HG03520 (cell line): ENCODE data around the gene FAU.

ENCODE experiments used
- ATAC-seq: cut with Tn5 transposase; IDR thresholded peaks from one replicate; pipeline ENCODE4 v1.9.1; 2021; ENCODE audit warnings: mild to moderate bottlenecking, moderate library complexity; ENCODE audit not compliant: unreplicated experiment

FAU gene

DNA sequence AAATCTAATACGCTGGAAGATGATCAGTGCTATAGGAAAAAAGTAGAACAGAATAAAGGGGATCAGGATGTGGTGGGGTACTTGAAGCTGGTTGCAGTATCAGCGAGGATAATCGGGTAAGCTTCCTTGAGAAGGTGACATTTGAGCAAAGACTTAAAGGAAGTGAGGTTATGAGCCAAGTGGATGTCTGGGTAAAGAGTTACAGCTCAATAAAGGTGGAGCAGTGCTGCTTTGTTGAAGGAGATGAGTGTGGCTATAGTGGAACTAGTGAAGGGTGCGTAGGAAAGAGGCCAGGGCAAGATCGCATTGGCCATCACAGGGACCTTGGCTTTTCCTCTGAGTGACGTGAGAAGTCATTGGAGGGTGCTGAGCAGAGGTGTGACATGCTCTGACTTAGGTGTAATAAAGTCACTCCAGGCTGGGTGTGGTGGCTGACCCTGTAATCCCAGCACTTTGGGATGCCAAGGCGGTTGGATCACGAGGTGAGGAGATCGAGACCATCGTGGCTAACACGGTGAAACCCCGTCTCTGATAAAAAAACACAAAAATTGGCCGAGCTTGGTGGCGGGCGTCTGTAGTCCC, 14.7 kb upstream of the FAU start:
- no peak for ATAC-seq

DNA sequence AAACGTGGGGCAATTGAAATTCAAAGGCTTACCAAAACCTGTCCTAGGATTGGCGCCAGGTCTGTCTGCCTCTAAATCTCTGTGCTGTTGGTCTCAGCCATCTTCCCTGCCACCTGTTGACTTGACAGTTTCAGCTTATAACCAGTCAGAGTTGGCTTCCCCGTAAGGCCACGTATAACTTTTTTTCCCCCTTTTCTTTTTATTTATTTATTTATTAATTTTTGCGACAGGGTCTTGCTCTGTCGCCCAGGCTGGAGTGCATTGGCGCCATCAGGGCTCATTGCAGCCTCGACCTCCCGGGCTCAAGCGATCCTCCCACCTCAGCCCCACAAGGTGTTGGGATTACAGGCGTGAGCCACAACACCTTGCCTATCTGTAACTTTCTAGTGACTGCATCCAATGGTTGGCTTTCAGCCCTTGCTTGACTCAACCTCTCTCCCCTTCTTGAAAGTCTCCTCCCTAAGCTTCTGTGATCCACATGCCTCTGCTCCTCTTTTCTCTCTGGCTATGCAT, 13.8 kb upstream of the FAU start:
- ATAC-seq = no peak

DNA sequence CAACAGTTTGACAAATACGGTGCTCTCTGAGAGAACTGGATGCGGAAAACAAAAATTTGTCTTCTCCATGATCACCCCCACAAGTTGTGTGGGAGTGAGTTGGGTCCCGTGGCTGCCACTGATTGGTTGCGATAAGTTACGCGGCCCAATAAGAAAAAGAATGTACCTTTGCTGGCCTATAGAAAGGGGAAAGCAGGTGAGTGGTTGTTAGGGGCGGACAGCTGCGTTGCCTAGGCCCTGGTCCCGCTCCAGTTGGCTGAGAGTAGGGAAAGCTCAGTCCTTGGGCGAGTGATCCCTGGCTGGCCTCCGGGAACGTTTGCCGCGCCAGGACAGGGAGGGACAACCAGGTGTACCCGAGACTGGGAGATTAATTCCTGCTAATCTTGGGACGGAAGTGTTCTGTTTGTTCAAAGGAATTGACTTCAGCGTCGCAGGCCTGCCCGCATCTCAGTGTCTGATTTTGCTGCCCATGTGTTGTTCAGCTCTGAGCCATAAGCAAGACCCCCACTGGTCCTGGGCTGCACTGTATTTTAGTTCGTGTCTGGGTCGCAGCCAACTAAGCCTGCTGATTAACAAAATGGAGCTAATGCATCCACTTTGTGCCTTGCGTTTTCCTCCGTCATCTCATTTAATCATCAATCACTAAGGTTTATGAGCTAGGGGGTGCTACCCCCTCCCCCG, 13.2 kb upstream of the FAU start:
- ATAC-seq = peak; percentile 47

DNA sequence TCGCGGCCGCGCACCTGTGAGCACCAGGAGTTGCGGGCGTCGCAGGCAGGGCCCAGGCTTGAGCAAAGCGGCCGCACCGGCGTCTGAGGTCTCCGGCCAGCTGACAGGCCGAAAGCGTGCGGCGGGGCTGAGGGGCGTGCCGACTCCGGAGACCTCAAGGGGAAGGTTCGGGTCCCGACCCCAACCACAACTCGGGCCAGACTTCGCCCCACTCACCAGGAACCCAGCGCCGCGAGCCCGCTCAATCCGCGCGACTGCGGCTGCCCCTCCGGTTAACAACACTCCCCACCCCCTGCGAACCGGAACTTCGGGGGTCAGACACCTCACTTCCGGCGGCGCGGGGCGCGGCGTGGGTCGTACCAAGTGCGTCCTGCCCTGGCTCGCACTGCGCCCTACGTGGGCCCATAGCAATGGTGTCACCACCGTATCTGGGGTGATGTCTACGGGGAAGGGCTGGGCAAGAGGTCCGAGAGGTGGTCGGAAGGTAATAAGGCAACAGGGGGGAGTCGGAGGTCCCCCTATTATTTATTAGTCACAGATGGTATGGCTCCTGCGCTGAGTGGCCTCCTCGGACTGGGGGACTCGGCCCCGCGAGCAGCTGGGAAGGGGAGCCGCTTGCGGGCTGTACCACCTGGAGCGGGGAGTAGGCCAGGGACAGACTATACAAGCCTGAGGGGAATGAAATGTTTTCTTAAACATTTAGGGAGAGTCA, 12.5 kb upstream of the FAU start, which contains the start of gene SYVN1:
Gene SYVN1, minus strand, starts transcription at position 280 of the 712 bp plus-strand sequence. CDS start 918 bp downstream, outside the sequence.
- ATAC-seq = peak; percentile 59

DNA sequence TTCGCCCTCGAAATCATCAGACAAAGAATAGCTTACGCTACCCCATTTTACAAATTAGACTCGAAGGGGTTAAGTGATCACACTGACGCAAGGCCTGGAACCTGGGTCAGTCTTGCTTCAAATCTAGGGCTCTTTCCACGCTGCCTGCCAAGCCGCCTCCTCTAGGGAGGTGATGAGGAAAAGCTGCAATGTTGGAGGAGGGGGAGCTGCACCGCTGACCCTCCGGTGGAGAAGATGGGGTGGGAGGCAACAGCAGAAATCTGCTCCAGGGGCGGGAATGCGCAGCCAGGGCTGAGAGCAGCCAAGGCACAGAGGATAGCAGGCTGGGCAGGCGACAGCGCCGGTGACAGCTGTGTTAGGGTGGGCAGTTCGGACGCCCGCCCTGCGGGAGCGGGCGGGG, 11.8 kb upstream of the FAU start:
- no peak for ATAC-seq

DNA sequence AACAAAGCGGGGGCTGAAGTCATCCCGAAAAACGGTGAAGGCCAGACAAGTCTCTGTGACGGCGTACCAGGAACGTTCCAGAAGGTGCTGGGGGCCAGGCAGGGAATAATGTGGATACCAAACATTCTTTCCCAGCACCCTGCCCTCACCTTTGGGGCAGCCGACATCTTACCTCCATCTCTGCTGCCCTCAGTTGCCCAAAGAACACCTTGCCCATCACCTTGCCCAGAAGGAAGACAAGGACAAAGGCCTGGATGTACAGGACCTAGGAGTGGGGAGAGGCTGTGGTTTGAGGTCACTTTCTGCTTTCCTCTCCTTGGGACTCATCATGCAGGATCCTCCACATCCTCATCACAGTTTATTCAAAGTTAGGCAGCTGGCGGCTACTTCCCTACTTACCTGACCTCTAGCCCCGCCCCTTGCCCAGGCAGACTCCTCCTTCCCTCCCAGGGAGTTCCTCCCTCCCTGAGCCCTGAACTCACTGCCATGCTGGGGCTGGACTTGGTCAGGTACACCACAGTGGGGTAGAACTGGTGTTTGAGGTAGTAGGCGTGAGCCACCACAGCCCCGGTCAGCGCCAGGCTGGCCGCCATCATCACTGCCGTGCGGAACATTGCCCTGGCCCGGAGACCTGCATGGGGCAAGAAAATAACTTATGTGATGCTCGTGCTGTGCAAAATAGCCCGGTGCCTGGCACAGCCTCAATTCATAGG, 11.2 kb upstream of the FAU start:
- no peak for ATAC-seq

DNA sequence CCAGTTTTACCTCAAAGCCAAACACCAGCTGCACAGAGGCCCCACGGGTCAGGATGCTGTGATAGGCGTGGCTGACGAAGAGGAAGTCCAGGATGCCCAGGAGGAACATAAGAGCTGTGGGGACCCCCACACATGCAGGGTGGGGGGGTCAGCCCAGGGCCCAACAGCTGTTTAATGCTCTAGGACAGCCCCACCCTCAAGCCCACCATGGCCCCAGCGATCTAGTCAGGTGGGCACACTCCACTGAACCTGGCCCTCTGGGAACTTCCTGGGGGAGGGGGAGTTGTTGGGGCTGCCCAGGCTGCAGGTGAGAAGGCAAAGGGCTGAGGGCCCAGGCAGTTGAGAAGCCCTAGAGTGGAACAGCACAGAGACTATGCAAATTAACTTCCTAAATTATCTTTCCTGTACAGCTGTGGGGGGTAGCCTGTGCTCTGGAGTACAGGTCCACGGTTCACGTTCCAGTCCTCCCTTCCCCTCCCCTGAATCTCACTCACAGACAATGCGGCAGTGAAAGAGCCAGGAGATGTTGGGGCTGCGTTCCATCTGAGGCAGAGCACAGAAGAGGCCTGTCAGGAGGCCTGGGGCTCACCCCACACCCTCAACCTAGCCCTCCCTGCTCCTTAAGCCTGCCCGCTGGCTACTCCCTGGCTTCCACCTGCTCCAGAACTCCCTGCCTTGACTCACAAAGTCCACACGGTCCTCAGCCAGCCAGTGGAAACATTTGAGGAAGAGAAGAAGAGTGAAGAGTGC, 10.5 kb upstream of the FAU start:
- no peak for ATAC-seq

DNA sequence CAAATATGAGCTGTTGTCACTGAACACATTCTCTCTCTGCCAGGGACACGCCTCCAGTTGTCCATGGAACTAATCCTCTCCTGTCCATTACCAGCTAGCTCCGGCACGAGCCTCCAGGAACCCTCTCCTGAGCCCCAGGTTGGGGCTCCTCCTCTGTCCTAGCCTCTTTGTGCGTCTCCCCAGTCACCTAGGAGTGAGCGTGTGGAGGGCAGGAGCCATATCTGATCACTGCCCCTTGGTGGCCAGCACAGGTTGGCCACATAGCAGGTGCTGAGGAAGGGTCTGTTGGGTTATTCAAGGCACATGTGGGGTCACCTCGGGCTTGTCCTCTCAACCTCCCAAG, 9.9 kb upstream of the FAU start:
- no peak for ATAC-seq

DNA sequence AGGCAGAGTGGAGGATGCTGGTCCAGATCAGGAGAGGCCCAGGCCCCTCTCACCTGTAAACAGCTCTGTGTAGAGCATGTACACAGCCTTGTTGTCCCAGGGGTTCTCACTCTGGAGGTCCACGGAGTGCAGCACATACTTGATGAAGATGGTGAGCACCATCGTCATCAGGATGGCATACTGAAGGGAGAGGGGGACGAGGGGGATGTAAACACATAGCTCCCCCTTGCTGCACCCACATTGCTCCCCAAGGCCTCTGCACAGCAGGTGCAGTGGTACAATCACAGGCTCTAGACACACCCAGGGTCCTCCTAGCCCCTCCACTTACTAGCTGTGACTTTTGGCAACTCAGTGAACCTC, 9.5 kb upstream of the FAU start:
- no peak for ATAC-seq

DNA sequence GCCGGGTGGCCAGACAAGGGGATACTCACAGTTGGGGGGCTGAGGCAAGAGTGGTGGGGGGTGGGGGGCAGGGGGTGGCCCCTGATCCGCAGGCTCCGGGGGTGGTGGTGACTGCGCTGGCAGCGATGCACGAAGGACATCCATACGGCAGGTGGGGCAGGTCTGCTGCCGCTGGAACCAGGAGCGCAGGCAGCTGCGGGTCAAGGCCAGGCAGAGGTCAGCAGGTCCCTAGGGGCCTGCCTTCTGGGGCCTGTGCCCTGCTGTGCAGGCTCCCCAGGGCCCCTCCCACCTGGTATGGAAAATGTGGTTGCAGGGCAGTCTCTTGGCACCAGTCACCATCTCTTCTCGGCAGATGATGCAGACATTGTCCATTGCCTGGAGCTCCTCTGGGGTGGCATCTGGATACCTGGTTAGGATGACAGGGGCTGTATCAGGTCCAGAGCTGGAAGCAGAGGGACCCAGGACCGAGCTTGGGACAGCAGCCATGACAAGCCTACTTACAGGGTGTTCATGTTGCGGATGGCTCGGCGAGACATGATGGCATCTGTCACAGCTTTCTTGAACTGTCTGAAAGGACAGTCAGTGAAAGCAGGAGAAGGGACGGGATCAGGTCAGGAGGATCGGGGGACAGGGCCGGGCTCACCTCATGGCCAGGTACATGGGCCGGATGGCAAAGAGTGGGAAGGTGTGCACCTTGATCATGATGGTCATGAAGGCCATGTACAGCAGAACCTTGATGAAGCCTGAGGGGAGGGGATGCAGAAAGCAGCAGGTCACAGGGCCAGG, 8.9 kb upstream of the FAU start:
- no peak for ATAC-seq

DNA sequence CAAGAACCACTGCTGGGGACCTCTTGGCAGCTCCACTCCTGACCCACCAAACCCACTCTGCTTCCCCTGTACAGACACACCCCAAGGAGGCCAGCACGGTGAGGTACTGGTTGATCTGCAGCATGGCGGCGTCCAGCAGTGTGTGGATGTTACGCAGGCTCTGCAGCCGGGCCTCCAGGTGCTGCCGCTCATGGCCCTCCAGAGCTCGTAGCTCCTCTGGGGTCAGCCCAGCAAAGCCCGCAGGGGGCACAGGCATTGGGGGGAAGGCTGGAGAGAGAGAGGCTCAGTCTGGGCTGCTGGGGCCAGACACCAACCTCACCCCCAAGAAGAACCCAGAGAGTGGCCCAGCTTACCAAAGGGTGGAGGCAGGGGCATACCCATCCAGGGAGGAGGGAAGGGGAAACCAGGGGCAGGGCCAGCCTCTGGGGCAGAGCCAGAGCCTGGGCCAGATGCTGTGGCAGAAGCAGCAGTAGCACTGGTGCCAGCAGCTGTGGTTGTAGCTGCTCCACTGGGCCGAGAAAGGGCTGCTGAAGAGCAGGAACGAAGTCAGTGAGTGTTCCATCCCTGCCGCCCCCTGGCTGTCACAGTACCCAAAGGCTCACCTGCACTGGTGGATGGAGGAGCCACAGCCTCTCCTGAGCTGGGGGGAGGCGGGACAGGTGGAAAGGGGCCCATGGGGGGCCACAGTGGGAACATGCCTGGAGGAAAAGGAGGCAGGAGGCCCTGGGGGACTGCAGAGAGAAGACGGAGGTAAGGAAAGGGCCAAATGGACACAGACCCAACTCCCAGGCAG, 7.9 kb upstream of the FAU start:
- no peak for ATAC-seq

DNA sequence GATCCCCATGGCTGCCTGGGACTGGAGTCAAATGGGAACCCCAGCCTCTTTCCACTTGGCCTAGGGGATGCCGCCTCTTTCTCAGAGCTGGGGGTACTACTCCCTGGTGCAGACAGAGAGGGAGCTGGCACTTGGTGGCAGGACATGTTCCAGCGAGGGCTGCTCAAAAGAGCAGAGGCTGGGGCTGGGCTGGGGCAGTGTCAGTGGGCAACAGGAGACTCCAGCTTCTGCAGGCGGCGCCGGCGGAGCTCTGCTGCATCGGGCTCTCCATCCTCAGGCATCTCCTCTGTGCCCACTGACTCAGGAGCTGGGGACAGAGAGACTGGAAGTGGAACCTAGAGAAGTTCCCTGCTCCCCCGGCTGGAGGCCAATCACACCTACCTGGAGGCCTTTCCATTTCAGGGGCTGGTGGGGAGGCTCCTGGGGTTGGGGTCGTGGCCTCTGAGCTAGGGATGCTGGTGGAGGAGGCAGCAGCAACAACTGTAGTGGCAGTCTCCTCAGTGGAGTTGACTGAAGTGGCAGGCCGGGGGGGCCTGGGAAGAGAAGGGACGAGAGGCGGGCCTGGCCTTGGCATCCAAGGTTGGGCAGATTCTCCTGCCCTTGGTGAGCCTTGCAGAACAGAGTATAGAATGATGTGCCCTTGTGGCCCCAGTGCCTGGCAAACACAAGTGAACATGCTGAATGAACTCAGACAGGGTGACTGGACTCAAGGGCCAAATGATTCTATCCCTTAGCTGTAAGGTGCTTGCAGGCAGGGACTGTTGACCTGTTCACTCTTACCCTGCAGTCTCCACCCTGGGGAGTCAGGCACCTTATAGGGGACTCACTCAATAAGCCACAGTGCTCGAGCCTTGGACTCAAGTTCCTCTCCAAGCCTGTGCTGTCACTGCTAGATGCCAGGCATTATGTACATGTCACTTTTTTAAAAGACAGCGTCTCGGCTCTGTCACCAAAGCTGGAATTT, 6.5 kb upstream of the FAU start:
- ATAC-seq = no peak

DNA sequence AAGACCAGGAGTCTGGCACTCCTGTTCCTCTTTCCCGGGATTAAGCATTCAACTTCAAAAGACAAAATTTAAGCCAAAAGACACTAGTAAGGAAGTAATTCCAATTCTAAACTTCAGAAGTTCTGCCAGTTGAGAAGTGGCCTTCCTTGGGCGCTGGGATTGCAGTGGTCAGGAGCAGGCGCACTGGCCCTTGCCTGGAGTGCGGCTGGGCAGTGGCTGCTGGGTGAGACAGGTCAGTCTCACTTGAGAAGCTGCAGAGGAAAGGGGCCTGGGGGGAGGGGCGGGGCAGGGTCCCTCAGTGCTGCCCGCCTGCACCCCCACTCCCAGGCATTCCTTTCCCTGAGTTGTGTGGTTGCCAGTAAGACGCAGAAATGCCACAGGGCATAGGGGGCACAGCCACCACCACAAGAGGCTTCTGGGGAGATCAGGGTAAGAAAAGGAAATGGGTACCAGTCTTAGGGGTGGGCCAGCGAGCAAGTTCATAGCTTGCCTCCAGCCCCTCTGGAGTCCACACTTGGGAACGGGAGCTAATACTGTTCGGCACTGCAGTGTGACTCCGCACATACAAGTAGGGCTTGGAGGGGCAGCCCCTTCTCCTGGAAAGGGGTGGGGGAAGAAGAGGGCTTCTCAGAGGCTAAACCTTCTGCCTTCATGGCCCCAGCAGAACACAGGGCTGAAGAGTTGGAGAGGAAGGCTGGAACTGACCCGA, 5.7 kb upstream of the FAU start:
- ATAC-seq = no peak

DNA sequence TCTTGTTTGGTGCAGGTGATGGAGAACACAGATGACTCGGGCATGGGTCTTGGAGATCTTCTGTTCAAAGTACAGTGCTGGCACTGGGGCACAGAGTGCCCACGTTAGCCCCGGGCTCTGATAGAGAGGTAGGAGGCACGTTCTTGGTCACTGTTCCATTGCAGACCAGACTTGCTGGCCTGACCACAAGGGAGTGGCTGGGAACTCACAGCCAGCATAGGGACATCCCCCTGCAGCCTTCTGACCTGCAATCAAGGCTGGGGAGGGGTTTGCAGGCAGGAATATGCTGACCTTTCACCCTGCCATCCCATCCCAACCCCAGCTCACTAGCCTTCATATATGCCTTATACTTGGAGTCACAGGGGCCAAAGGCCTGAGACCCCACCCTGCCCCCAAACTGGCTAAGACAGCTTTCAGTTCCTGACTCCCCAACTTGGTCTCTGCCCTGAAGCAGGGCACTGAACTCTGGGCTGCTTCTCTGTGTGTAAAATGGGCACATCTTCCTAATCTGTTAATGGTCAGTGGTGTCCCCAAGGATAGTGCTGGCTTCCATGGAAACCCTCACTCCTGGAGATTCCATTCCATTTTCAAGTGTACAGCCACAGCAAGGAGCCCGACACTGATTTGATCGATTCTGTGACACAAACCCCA, 4.8 kb upstream of the FAU start:
- no peak for ATAC-seq

DNA sequence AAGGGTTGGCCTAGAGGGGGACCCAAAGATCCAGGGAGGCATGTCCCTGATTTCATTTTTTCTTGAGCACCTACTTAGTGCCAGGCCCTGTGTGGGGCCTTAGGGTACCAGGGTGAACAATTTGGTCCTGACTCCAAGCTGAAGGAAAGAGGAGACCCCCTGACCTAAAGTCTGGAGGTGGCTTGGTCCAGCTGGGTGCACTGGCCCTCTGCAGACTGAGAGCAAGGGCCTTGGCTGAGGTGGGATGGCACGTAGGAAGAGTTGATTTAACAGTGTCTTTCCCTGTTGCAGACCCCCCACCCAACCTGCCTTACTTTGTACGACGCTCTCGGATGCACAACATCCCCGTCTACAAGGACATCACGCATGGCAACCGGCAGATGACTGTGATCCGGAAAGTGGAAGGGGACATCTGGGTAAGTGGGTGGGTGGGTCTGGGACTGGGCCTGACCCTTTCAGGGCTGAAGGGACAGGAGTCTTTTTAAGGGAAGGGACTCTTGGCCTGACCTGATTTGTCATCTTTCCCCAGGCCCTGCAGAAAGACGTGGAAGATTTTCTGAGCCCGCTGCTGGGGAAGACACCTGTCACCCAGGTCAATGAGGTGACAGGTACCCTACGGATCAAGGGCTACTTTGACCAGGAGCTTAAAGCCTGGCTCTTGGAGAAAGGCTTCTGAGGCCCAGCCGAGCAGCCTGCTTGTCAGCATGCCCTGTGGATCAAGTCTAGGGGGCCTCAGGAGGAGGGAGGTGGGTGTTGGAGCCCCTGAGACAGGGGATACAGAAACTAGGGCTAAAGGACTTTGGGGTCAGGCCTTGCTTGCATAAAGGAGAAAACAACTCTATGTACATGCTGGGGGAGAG, 3.5 kb upstream of the FAU start:
- no peak for ATAC-seq
